CD4-positive, alpha-beta T cell treated with Interleukin-21 for 1 hour (primary cell): ENCODE measurements around the gene NET1.
"Not testable (repeated sequence)": the region's sequence is repeated elsewhere in the genome, so short reads cannot be mapped to it uniquely, and the experiment has no call there.

Source experiments
- DNase-seq: peaks from one replicate; pipeline ENCODE4 v3.0.0-alpha.2; 2020

Gene NET1

GRCh38 chr10:5399332-5399731 lies 13.0 kb upstream of the NET1 start:
- no peak for DNase-seq

GRCh38 chr10:5400468-5401240 lies 11.7 kb upstream of the NET1 start:
- DNase-seq: no peak

- no peak for DNase-seq
These were observed 9.6 kb upstream of the NET1 start for GRCh38 chr10:5402798-5403197.

- DNase-seq: no peak
These were observed 7.9 kb upstream of the NET1 start, which contains the start of gene TUBAL3 for GRCh38 chr10:5404208-5405041. Gene TUBAL3, minus strand, starts transcription at chr10:5404828. Its CDS starts 36 bp downstream, at chr10:5404792.

- DNase-seq: no peak
These were observed 5.4 kb upstream of the NET1 start for GRCh38 chr10:5406918-5407317.

- not testable (repeated sequence) for DNase-seq
These were observed 1.6 kb upstream of the NET1 start for GRCh38 chr10:5410787-5411186.

- no peak for DNase-seq
These were observed 448 bp upstream of the NET1 start for GRCh38 chr10:5411941-5412276.

GRCh38 chr10:5413012-5413938 lies 918 bp downstream of the NET1 start:
- no peak for DNase-seq

- no peak for DNase-seq
These were observed 4.6 kb downstream of the NET1 start for GRCh38 chr10:5416981-5417380.

GRCh38 chr10:5418584-5418983 lies 6.2 kb downstream of the NET1 start:
- no peak for DNase-seq

GRCh38 chr10:5419466-5420094 lies 7.2 kb downstream of the NET1 start:
- no peak for DNase-seq

GRCh38 chr10:5423771-5424170 lies 11.4 kb downstream of the NET1 start:
- no peak for DNase-seq

- DNase-seq: no peak
These were observed 12.4 kb downstream of the NET1 start for GRCh38 chr10:5424751-5425150.

GRCh38 chr10:5428133-5428532 lies 15.8 kb downstream of the NET1 start:
- DNase-seq: no peak

- no peak for DNase-seq
These were observed 20.8 kb downstream of the NET1 start for GRCh38 chr10:5433182-5433581.

GRCh38 chr10:5434017-5434753 lies 21.8 kb downstream of the NET1 start:
- peak; percentile 55 for DNase-seq

GRCh38 chr10:5435328-5435727 lies 23.0 kb downstream of the NET1 start:
- no peak for DNase-seq

GRCh38 chr10:5440206-5440605 lies 27.8 kb downstream of the NET1 start:
- no peak for DNase-seq

GRCh38 chr10:5441106-5441505 lies 28.7 kb downstream of the NET1 start:
- no peak for DNase-seq

- DNase-seq: peak; percentile 72
These were observed 30.0 kb downstream of the NET1 start for GRCh38 chr10:5442065-5442989.

- DNase-seq: no peak
These were observed 30.6 kb downstream of the NET1 start for GRCh38 chr10:5442990-5443370.
